HG03135 (cell line): ENCODE data around the gene THRB.

ENCODE experiments used
- ATAC-seq: cut with Tn5 transposase; IDR thresholded peaks from one replicate; pipeline ENCODE4 v1.9.1; 2021; ENCODE audit warnings: mild to moderate bottlenecking, moderate library complexity; ENCODE audit not compliant: unreplicated experiment

The THRB gene

DNA sequence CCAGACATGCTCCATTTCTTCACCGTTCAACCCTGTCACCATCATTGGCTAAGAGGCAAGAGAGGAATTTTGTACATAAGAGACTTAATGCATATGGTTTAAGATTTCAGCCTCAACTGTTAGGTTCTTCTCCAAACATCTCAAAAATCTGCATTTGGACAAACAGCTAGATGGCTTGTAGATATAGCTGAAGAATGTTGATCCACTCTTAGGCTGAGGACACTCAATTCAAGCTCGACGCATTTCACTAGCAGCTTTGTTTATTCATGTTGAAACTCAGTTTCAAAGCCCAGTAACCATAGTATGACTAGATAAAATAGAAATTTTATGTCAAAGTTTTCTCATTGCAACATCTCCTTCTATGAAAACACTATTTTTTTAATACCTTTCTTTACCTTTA lies 208.2 kb downstream of the THRB start:
- ATAC-seq, result no peak

DNA sequence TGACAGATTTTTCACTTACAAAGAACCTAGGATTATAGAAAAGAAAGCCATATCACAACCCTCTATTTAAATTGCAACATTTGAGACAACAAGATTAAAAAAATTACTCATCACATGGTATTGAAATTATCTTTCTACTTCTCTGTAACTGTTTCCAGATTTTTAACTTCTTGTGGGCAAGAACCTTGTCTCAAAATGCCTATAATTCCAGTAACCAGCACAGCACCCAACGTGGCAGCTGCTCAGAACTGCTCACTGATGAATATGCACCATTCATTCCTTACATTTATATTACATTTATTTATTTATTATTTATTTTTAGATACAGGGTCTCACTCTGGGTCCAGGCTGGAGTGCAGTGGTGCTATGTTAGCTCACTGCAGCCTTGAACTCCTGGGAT lies 216.1 kb downstream of the THRB start:
- no peak for ATAC-seq

DNA sequence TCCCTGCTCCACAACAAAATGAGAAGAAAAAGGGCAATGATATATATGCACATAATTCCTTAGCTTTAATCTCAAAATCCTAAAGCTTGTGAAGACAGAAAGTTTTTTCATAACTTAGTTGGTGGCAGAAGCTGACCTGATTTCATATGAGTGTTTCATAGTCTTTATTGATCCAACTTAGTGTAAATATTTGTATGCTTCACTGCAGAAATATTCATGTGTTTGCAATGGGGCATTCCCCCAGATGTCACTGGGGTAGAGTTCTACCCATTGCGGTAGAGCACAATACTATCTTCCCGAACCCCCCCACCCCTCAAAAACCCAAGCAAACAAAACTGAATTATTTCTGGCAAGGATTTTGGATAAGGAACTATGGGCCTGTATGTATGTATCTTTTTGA lies 221.2 kb downstream of the THRB start:
- ATAC-seq, result no peak

DNA sequence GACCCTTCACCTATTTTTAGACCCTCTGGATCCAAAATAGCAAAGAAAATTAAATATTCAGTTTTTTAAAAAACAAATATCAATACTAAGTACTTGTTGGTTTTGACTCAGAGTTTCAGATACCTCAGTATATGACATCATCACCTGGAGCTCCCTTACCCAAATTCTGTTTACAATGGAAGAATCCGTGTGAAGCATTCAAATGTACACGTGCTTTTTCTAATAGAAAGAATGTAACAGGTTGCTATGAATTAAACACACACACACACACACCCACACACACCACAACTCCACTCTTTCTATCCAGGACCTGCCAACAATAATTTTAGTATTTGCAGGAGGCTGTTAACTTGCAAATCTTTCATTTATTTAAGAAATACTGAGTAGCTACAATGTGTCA lies 221.8 kb downstream of the THRB start:
- no peak for ATAC-seq

DNA sequence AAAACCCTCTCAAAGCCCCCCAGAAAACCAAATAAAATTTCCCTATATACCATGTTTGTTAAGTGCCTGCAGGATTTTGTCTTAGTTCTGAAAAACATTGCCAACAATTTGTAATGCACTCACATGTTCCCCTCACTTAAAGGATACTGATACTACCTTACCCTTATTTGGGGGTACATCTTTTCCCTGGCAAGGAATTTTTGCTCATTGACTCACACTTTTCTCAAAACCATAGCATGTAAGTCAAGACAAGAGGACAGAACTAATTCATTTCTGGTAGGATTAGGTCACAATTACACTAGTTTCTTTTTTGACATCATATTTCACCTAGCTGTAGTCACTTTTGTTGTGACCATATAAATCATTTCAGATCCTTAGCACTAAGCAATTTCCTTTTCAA lies 222.2 kb downstream of the THRB start:
- ATAC-seq, result no peak

DNA sequence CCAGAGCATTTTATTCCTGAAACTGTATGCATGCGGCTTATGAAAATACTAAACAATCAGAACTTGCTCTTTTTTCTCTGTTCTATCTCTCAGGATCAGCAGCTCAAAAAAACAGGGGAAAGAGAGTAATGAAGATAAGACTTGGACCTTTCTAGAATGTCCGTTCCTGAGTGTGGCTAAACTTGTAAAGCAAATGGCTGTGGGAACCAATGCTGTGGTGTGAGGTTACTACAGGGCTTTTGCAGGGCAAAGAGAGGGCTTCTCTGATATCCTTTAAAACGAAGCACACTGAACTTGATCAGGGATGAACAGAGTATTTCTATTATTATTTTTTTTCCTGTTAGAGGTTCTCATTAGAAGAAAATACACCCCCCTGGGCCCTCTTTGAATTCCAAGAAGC lies 223.4 kb downstream of the THRB start:
- no peak for ATAC-seq

DNA sequence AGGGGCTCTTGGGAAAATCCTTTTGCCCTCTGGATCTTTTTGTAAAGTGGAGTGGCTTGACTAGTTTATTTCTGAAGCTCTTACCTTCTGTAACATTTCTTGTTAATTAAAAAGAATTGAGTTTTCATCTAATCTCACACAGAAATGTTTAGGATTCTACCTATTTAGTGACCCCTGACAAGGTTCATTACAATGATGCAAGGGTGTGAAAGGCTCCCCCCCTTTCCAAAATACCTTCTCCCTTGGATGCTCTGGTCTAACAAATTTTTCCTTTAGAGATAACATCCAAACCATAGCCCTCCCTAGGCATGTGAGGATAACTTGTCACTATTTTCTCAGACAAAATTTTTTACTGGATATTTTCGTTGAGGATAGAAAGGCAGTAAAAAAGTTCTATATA lies 223.9 kb downstream of the THRB start:
- ATAC-seq, result no peak

DNA sequence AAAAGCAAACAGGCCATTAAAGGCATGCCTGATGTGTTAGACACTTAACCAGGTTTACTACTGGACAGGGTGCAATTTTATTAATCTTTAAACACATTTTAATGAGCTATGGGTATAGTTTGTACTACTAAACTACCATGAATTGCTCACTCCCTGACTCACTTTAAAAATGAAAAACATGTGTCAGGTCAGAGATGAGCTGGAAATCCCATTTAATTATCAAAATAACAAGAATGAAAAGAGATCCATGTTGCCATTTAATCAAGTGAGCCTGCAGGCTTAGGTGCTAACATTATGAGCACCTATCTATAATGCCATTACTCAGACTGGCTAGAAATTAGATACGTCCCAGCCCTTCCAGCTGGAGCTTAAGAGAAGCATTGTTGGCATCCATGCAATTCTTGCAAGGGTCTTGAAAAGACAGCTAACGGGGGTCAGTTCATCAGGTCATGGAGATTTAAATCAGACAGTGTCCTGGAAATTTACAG lies 224.4 kb downstream of the THRB start:
- no peak for ATAC-seq

DNA sequence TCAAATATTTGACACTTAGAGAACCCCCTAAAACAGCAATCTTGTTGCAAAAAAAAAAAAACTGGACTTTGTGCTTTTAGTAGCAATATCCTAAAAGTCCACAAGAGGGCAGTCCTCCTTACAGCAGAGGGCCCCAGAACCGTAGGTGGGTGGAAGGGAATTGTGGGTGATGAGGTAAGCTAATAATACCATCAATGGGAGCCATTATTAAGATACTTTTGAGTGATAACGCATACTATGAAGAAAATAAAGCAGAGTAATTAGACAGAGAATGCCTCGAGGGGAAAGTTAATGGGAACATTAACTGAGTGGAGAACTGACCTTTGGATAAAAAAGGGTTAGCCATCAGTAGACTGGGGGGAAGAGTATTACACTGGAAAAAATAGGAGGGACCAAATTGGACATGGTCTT lies 229.9 kb downstream of the THRB start:
- ATAC-seq, result peak; percentile 78

DNA sequence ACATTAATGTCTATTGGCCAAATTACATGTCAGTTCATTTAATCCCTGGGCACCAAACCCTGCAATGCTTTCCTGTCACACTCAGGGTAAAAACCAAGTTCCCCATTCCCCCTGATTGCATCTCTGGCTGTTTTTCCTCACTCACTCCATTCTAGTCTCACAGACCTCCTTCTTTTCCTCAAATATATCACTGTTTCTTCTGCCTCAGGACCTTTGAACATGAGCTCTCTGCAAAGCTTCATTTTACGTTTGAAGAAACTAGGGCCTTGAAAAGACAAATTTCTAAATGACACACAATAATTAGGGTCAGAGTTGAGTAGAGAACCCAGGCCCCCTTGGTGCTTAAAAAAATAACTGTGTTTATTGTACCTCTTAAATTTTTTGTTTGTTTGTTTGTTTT lies 230.6 kb downstream of the THRB start:
- no peak for ATAC-seq

DNA sequence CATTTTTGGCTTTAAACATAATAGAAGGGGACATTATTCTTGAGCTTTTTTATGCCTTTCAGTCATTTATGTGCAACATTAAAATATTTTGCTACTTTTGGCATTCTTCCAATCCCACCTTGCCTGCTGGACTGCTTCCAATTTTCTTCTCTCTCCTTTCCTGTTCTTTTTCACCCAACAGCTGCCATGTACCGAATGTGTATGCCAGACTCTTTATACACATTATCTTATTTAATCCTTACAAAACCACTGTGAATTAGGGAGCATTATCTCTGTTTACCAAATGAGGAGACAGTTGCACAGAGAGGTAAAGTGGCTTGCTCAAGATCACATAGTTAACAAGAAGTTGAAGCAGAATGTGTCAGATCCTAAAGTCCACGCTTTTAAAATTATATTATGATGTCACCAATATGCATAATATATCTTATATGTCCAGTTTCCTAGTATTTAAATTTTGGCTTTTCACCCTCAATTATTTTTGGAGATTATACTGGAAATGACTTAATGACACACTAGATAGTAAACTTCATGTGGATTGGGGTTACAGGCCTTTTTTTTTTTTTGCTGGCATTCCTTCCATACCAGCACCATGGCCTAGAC lies 231.5 kb downstream of the THRB start:
- ATAC-seq, result no peak

DNA sequence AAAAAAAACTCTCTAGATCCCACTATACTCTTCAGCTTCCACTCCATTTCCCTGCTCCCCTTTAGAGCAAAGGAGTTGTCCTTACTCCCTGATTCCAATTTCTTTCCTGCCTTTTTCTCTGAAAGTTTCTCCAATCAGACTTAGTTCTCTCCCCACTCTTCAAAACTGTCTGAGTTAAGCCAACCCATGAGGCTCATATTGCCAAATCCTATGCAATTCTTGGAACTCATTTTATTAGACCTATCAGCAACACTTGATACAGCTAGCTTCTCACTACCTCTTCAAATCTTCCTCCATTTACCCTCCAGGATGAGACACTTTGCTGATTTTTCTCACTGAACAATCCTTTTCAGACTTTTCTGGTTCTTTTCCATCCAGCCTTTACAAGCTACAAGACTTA lies 233.1 kb downstream of the THRB start:
- no peak for ATAC-seq

DNA sequence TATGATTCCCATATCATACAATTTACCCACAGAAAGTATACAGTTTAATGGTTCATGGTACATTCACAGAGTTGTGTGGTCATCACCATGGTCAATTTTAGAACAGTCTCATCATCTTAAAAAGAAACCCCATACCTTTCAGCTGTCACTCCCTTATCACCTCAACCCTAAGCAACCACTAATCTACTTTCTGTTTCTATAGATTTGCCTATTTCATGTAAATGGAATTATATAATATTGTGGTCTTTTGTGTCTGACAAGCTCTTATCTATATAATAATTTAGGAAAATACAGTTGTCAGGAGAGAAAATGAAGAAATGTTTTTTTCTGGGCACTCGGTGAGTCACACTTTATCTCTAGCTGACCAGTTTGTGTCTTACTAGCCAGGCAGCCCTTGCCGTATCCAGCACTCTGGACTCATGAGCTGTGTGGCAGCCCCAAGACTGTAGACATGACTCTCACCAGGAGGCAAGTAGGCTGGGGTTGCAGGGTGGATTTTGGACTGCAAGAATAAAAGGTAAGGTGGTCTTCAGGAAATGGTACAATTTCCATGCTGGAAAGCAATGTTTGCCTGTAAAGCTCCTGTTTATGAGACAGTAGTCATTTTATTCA lies 234.6 kb downstream of the THRB start:
- ATAC-seq, result no peak

DNA sequence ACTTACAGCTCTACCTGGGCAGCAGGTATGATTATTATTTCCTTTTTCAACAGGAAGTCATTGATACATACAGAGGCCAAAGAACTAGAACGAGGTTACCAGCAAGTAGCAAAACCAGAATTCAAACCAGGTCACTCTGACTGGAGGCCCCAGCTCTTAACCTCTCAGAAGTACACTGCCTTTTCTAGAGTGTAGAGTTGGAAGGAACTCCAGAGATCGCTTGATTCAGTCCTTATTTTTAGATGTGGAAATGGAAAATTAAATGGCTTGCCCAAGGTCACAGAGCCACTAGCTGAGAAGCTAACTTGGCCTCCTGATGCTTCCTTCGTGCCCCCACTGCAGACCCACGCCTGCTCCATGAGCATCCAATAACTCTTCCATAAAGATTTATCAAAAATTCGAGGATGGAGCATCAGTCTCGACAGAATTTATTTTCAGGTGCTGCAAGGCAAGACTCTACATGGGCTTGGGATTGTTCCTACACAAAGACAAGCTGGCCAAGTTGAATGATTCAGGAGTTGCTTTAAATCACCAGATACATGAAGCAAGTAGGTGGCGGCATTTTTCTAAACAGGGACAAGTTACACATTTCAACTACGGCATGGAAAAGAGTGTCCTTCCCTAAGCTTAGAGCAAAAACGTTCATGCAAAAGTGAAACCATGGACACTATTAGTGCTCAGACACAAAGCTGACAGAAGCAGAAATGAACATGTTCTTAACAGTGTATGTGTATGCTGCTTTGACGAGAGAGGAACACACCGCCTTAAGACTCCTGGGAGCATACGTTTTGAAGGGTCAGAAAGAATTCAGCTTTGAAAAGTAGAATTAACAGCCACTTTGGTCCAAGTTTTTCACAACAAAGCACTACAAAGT lies 235.7 kb downstream of the THRB start:
- ATAC-seq, result no peak

DNA sequence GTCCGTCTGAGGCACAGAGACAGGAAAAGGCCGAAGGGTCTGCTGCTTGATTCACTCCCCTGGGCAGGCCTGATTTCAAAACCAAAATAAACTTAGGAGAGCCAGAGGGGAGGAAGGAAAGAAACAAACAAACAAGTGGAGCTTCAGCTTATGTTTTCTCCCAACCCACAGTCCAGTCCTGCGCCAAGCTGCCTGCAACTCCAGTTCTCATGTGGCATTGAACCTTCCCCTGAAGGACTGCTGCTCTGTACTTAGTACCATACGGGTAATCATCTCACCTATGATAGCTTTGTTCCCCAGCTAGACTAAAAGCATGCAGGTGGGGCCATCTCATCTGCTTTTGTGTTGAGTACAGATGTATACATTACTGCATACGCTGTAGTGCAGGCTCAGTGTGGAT lies 236.4 kb downstream of the THRB start:
- no peak for ATAC-seq

DNA sequence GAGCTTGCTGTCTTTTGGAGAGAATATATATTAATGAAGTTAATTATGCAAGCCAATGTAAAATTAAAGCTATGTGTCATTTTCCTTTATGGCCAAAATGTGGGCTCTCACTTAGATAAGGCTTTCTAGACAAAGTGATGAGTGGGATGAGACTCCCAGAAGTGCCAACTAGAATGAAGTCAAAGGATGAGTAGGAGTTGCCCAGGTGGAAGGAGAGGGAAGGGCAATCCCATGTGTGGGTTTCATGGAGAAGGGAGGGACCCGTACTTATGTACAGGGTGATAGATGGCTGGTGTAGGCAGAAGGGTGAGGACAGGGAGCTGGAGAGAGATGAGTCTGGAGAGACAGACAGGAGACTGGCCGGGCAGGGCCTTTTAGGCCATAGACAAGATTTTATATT lies 239.2 kb downstream of the THRB start:
- no peak for ATAC-seq

DNA sequence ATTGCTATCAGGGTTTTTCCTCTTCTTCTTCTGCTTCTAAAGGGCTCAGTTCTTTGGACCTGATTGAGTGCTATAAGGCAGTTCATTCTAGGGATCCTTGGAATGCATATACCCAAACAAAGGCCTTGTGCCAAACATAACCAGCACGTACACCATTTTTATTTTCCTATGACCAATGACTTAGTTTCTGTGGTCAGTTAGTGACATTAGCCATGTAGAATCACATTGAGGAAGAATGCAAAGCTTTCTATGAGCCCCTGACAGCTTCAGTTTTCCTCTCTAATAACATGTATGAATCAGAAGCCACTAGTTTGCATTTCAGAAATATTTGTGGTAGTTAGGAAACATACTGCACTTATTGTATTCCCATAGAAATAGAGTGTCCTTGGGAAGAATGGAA lies 240.0 kb downstream of the THRB start:
- no peak for ATAC-seq

DNA sequence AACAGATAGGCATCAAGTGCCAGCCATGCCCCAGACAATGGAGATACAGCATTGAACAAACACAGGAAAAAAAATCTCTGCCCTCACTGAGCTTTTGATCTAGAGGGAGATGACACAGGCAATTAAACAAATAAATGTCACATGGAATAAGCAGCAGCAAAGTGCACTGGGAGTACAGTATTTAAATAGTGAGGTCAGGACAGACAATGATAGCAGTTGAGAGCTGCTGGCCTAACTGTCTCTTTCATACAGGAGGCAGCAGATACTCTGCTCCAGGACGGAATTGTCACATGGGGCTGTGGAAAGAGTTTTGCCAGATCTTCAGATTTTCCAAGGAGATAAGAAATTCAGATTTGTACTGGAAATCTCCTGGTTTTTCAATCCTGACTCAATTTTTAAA lies 241.3 kb downstream of the THRB start:
- ATAC-seq, result no peak

DNA sequence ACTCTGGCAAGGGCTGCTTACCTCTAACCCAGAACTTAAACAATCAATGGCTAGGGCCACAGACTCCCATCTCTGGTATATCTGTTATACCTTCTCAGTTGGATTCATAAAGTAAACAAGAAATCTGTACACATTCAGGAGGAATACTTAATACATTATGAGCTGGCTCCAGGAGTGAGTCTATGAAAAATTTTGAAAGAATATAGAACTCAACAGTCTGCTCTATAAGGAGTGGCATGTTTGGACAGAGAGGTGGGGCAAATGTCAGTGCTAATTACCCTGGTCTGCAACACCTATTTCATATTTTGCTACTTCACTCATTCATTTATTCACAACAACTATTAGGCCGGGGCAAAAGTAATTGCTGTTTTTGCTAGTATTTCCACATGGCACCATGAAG lies 245.1 kb downstream of the THRB start:
- ATAC-seq, result no peak

DNA sequence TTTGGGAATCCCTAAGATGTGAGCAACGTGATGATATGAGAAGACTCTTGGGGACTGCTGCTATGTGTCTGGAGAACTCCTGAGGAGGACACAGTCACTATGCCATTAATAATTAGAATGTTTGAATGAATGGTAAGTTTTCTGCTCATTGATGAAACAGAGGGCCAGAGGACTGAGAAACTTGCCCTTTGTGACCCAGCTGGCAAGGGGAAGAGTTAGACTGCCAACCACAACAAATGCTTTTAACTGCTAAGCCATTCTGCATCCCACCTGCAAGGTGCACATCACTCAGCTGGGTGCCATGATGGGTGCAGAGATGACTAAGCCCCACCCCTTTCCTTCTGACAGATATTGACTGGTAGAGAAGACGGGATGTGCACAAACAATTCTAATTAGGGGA lies 249.6 kb downstream of the THRB start:
- no peak for ATAC-seq

DNA sequence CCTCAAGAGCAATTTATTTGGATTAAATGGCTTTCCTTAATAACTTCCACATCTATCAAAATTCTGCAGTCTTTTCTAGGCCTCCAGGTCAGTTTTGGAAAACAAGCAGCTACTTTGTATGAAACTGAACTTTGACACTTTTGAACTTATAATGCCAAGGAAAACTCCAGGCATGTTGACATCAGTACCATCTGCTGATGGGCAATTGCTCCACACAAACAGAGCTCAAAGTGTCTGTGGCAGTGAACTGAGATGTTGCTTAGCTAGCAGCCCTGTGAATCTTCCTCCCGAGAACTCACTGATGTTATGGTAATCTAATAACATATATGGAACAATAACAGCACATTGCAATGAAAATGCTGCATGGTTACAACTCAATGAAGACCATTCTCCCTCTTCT lies 250.2 kb downstream of the THRB start:
- ATAC-seq, result no peak

DNA sequence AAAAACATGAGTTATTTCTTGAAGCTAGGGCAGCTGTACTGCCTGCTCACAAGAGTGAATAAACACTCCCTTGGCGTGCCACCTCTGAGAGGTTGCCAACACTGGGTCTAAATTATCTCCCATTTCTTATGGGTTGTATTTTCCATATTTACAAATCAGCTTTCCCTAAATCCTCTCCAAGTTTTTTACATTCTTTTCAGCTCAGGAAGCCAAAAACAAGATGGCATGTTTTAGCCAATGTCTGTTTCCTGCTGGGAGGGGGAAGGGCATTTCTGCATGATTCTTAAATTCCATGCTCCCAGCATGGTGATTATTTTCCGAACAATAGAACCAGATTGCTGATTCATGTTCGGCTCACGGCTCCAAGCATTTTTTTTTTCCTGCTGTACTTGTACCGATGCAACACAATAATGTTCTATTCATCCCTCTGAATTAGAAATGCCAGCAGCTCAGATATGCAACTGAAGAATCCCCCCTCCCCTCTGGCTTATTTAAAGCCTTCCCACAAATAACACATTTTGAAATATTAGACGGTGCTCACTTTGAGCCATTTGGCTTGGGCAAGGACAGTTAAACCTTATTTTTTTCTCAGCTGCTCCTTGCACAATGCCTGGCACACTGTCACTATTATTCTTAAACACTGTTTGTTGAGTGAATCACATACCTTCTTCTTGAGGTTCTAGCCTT lies 252.5 kb downstream of the THRB start:
- ATAC-seq, result no peak
